GM12801 (cell line): Measurements from ENCODE around the gene PACS1.

Source experiments
- CTCF ChIP-seq: IDR thresholded peaks from one replicate; pipeline ENCODE4 v1.5.1; 2011; ENCODE audit warnings: control low read depth; ENCODE audit not compliant: insufficient read length; ENCODE audit errors: extremely low read depth

Gene PACS1

DNA sequence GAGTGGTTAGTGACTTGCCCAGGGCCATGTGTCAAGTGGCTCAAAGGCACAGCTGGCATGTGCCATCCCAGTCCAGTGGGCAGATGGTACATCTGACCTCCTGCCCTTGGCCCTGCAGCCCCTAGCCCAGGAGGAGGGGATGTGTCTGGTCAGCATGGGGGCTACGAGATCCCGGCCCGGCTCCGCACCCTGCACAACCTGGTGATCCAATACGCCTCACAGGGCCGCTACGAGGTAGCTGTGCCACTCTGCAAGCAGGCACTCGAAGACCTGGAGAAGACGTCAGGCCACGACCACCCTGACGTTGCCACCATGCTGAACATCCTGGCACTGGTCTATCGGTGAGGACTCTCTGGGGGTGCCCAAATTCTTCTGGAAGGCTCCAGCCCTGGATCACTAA, 192.6 kb downstream of the PACS1 start:
- TF ChIP-seq CTCF = no peak

GRCh38 chr11:66263231-66263630, 193.2 kb downstream of the PACS1 start:
- no peak for TF ChIP-seq CTCF

GRCh38 chr11:66263785-66264184, 193.7 kb downstream of the PACS1 start:
- no peak for TF ChIP-seq CTCF

DNA sequence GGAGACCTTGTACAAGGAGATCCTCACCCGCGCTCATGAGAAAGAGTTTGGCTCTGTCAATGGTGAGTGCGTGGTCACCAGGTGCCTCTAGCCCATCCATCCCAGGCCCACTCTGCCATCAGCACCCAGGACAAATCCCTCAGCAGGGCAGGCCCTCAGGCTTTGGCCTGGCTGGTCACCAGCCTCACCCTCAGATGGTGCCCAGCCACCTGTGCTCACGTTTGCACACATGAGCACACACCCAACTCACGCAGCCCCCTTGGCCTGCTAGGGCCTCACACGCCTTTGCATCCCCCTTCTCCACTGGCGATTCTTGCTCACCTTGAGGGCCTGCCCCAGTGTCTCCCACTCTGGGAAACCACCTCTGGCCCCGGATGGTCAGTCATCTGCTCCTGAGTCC, 194.3 kb downstream of the PACS1 start:
- no peak for TF ChIP-seq CTCF

GRCh38 chr11:66264914-66265313, 194.8 kb downstream of the PACS1 start:
- TF ChIP-seq CTCF = no peak

DNA sequence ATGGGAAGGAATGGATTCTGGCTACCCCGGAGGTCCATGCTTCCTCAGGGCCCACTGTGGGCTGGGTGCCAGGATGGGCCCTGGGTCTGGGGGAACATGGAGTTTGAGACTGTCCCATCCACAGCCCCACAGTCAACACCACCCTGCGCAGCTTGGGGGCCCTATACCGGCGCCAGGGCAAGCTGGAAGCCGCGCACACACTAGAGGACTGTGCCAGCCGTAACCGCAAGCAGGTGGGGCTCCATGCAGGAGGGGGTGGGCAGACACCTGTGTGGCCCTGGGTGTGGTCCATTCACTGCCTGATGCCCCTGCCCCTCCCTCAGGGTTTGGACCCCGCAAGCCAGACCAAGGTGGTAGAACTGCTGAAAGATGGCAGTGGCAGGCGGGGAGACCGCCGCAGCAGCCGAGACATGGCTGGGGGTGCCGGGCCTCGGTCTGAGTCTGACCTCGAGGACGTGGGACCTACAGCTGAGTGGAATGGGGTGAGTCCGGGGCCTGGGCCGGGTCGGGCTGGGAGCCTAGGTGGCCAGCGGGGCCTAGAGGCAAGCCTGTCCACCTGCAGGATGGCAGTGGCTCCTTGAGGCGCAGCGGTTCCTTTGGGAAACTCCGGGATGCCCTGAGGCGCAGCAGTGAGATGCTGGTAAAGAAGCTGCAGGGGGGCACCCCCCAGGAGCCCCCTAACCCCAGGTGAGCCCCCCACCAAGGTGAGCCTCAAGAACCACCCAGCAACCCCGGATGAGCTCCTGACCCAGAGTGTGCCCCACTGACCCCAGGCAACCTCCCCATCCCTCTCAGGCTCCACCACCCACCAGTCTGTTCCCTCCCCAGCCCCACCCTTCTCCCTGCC, 195.7 kb downstream of the PACS1 start:
- no peak for TF ChIP-seq CTCF

- TF ChIP-seq CTCF = no peak
These were observed 196.4 kb downstream of the PACS1 start for GRCh38 chr11:66266378-66267038.
